Smooth muscle cell of the brain vasculature (primary cell): ENCODE measurements around the gene RNF7.
"Not testable (repeated sequence)": the region's sequence is repeated elsewhere in the genome, so short reads cannot be mapped to it uniquely, and the experiment has no call there.

Experiments used
- DNase-seq: peaks from one replicate; pipeline ENCODE4 v3.0.0-alpha.2; 2012; ENCODE audit warnings: low read depth, low spot score

Gene RNF7

DNA sequence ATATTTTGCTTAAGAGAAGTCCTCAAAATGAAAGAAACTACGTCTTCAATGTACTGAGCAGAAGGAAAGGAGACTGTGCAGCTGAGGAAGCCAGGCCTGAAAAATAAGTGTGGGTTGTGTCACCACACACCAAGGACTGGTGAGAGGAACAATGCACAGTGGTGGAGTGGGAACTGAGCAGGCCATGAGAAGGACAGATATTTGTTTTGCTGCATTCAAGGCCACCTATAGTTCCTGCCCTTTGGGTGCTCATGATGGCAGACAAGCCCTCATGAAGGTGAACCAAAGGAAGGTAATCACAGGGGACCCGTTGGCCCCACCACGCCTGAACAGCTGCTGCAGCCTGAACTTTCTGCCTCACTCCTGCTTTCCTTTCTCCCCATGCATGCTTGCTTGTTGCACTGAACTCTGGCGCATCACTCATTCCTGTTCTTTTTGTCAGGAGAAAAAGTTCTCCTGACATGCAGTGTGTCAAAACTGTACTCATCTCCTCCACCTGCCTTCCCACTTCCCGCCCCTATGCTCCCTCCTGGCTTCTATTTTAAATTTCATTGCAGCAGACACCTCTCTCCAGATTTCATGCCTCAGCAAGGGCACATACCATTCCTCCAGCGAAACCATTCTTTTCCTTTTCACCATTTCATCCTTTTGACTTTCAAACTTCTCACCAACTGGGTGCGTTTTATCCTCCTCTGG lies 2.2 kb upstream of the RNF7 start:
- no peak for DNase-seq

DNA sequence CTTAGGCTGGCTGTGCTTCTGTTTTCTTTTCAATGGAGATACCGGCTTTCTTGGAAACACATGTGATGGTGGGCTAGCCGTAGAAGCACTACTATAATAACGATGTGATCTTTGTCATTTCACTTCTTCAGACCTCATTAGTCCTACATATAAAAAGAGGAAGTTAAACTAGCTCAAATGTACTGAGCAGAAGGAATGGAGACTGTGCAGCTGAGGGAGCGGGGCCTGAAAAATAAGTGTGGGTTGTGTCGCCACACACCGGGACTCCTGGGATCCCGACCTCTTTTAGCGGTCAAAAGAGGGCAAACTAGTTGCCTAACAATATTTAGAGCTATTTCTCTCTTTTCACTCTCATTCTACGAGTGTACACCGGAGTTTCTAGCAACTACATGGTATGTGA lies 1.0 kb upstream of the RNF7 start:
- DNase-seq: no peak

DNA sequence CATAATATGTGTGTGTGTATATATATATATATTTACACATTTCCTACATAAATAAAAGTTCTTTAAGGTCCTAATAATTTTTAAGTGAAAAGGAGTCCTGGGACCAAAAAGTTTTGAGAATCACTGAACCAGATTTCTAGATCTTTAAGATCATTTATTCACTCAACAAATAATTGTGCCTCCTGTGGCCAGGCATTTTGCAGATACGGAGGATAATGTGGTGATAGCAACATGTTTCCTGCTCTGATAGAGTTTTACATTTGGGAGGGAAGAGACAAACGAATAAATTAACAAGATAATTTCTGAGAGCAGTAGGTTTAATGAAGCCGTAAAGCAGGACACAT lies 448 bp upstream of the RNF7 start:
- no peak for DNase-seq

DNA sequence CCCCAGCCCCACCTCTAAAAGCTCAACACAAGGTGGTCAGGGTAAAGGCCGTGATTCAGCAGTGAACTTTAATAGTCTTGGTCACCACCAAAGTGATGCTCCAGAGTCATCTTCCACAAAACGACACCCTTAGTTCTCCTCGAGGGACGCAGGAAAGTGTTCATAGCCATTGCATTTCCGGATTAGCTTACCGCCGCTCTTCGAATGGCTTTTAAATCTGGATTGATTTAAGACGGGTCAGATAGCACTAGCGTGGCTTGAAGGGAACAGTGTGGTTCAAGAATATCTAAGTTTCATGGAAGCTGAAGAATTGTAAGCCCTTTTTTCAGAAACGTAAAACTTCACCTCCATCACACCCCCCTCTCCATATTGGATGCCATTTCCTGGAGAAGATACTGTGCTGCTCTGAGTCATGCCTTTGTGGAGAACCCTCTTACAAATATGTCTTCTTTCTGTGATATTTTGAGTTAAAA lies 829 bp downstream of the RNF7 start:
- no peak for DNase-seq

DNA sequence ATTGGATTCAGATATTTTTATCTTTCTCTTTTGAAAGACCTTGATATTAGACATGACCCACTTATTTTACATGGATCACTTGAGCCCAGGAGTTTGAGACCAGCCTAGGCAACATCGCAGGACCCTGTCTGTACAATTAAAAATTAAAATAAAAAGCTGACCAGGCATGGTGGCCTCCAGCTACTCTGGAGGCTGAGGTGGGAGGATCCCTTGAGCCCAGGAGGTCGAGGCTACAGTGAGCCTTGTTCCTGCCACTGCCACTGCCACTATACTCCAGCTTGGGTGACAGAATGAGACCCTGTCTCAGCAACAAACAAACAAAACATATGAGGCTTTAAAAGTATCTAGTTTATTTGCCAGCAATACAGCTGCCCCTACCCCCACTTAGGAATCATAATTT lies 1.6 kb downstream of the RNF7 start:
- no peak for DNase-seq

DNA sequence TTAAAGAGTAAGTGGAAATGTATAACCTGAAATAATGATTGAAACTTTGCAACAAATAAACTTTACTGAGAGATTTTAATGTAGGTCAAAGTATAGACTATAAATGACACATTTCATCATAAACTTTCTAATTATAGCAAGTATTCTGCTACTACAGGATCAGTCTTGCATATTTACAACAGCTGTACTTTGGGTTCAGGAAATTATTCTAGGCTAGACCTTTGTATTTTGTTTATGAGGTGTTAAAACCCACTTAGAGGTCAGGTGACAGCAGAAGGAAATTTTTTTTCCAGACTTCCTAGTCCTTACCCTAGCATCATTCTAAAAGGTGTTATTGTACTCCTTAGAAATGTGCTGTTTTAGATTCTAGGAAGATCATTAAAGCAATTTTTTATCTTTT lies 2.3 kb downstream of the RNF7 start:
- no peak for DNase-seq

DNA sequence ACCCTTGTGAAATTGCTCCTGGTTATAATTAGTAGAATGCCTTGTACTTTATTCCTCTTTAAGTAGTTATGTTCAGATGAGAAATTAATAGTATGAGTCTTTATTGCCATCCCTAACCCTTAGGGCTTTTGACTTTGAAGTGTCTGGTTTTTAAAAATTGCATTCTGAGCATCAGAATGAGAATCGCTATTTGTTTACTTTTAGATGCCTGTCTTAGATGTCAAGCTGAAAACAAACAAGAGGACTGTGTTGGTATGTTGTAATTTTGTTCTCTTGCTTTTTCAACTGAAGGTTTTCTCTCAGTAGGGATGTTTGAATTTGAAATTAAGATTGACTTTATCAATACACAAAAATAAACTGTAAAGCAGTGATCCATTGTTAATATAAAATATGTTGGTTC lies 5.2 kb downstream of the RNF7 start:
- no peak for DNase-seq

DNA sequence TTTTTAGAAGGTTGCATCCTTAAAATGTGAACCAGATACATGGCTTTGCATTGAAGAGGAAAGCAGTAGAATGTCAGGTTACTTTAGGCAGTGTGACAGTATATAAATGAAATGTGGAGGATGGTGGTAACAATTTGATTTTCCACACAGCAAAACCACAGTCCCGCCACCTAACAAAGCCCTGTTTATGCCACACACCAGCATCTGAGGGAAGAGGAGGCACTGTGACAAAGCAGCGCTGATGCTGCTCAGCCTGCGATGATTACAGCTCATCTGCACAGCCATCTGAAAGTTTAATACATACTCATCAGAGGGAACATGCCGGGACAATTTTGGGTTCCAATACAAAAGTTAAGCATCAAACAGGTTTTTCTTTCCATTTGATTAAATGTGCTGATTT lies 8.9 kb downstream of the RNF7 start:
- DNase-seq: no peak

DNA sequence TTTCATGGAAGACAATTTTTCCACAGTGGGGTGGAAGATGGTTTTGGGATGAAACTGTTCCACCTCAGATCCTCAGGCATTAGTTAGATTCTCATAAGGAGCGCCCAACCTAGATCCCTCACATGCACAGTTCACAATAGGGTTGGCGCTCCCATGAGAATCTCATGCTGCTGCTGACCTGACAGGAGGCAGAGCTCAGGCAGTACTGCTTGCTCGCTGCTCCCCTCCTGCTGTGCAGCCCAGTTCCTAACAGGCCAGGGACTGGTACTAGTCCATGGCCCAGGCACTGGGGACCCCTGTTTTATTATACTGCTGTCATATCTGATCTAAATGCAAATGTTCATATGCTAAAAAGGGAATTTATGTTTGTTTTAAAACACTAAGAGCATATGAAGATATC lies 15.3 kb downstream of the RNF7 start:
- DNase-seq: no peak

DNA sequence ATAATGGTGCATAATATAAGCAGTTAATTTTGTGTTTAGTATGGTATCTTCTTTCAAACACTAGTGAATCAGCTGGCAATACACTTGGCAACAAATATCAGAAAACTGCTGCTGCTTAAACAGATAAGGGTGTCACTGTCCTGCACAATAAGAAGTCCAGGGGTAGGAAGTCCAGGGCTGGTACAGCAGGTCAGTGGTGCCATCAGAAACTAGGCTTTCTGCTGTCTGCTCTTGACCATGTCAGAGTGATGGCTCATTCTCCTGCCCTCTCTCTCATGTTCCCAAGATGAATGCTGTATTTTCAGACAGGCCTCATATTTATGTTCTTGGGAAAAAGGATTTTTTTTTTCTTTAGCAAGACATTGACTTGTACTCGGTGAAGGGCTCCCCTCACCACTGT lies 15.9 kb downstream of the RNF7 start:
- DNase-seq: no peak

DNA sequence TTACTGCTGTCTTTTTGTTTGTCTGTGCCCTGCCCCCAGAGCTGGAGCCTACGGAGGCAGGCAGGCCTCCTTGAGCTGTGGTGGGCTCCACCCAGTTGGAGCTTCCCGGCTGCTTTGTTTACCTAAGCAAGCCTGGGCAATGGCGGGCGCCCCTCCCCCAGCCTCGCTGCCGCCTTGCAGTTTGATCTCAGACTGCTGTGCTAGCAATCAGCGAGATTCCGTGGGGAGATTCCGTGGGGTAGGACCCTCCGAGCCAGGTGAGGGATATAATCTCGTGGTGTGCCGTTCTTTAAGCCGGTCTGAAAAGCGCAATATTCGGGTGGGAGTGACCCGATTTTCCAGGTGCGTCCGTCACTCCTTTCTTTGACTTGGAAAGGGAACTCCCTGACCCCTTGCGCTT lies 24.5 kb downstream of the RNF7 start:
- DNase-seq: not testable (repeated sequence)

DNA sequence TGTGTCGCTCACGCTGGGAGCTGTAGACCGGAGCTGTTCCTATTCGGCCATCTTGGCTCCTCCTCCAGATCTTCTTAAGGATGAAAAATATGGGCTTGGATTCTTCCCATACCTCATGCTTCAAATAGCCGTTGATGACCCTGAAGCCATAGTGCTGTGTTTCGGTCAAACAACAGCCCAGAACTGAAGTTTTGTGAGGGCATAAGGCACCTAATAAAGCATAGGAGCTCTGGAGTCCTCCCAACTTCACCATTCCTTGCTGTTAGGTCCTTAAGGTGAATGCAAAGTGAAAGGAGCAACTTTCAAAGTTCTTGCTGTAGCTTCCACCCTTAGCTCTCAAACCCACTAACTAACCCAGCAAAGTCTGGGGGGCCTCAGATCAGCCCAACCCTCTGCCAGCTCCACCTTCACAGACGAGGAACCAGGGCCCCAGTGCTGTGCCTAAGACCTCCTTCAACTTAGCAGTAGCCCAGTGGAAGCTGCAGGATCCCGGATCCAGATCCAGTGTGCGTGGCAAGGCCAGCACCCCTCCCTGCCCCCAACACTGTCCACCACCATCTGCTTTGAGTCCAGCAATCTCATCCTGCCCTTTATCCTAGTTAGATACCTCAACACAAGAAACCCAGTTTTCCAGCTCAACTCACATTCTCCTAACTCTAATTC lies 25.1 kb downstream of the RNF7 start, which contains the start of gene GRK7:
Gene GRK7, plus strand, starts transcription at position 321 of the 663 bp plus-strand sequence. CDS start 14,877 bp downstream, outside the sequence.
- DNase-seq: no peak

DNA sequence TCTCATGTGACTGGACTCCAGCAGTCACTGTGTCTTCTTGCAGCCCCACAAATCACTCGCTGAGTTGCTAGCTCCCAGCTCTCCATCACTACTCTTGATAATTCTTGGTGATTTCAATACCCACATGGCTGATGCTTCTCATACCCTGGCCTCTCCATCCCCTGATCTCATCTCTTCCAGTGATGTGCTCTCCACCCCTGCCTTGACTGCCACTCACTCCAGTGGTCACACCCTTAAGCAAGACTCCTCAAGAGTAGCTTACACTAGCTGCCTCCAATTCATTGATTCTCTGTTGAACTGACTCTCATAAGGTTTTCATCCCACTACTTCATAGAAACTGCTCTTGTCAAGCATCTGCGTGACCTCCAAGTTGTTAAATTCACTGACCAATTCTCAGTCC lies 25.9 kb downstream of the RNF7 start:
- DNase-seq: no peak

DNA sequence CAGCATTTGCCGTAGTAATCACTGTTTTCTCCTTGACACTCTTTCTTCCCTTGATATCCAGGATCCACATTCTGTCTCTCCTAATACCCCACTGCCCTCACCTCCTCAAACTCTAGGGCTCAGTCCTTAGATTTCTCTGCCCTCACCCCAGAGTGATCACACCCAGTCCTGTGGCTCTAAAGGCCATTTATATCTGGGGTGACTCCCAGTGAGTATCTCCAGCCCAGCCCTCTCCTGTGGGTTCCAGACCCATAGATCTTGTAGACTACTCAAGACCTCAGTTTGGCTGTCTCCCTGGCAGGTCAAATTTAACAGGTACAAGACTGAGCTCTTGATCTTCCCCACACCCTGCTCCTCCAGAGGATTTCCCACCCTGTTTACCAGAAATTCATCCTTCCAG lies 26.4 kb downstream of the RNF7 start:
- no peak for DNase-seq

DNA sequence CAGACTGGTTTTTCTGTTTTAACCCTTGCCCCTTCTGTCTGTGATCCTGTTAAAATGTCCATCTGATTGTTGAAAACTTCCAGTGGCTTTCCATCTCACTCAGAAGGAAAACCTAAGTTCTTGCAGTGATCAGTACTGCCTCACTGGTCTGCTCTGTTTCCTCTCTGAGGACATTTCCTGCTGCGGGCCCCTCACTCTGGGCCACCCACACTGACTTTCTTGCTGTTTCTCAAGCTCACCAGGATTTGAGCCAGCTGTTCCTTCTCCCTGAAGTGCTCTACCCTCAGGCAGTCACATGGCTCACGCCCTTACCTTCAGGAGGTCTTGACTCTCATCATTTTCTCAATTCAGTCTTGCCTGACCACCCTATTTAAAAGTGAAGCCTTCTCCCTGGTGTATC lies 26.9 kb downstream of the RNF7 start:
- no peak for DNase-seq

DNA sequence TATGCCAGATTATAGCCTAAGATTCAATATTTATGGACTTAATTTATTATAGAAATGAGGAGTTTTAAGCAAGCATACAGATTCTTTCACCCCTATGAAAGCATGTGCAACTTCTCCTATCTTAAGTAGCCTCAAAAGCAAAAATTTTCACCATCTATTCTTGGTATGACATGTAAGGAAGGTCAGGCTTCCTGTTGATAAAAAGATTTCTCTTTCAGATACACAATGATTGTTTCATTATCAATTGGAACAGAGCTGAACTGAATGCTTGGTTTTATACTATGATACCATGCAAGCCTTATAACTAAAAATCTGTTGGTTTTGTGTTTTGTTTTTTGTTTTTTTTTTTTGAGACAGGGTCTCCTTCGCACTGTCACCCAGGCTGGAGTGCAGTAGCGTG lies 29.0 kb downstream of the RNF7 start:
- no peak for DNase-seq

DNA sequence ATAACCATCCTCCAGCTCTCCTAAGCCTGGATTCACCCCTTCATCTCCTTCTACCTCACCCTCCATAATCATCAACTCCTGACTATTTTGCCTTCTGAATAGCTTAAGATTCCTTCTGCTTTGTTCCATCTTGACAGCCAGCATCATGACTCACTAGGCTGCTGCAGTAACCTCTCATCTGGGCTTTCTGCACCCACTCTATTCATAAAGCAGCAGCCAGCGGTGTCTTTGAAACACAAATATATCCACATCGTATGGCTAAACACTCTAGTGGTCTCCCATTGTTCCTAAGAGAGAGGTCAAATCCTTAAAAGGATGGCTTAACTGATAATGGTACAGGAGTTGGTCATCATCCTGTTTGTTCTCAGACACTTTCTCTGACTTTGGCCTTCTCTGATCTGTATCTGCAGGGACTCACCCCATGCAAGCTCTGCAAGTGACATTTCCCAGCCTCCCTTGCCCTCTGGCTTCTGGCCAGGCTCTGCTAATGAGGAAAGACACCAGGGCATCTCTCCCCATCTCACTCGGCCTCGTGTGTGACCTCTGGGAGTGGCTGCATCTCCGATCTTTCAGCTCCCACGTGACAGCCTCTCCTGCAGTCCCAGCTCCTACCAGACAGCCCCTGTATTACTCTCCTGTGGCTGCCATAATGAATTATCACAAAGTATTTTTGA lies 31.3 kb downstream of the RNF7 start:
- DNase-seq: no peak

DNA sequence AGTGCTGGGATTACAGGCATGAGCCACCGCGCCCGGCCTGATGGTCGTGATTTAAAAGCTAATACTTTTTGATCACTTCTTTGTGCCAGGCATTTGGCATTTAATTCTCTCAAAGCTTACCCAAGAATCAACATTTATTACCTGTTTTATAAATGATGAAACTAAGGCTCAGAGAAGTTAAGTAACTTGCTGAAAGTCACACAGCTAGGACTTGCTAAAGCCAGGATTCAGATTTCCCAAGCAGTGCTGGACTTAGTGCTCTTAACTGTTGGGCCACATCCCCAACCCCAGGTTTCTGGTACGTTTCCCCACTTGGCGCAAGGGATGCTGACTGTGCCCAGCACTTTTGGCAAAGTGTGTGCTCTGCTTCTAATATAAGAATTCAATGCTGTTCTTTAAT lies 35.6 kb downstream of the RNF7 start:
- DNase-seq: no peak

DNA sequence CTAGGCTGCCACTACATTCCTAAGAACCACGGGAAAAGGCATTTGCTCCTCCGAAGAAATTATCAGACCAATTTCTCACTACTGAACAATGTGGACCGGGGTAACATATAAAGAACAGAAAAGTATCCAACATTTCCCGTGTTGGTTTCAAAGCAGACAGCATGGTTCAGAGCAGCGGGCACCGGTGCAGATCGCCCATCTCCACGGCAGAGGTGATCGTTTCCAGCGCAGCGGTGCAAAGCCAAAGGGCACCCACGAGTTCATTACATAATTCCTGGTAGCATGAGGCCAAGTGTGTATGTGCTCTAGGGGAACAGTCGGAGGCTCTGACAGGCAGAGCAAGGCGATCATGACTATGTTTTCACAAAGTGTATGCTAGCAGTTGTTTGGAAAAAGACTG lies 38.3 kb downstream of the RNF7 start:
- DNase-seq: no peak

DNA sequence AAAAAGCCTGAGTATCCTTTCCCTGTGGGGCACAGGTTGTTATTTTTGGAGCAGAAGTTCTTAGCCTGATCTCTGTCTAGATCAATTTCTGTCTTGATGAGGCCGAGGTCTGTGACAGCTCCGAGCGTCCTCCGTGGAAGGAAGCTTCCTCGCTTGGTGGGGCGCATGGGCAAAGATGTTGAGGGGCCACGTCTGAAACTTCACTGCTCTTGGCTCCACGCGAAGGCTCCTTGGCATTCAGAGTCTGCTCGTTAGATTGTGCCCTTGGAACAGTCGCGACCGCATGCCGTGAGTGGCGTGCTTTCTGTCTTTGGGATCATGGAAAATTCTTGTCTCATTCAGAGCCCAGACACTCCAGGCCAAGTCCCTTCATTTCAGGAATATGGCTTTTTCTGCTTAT lies 38.8 kb downstream of the RNF7 start:
- DNase-seq: no peak

DNA sequence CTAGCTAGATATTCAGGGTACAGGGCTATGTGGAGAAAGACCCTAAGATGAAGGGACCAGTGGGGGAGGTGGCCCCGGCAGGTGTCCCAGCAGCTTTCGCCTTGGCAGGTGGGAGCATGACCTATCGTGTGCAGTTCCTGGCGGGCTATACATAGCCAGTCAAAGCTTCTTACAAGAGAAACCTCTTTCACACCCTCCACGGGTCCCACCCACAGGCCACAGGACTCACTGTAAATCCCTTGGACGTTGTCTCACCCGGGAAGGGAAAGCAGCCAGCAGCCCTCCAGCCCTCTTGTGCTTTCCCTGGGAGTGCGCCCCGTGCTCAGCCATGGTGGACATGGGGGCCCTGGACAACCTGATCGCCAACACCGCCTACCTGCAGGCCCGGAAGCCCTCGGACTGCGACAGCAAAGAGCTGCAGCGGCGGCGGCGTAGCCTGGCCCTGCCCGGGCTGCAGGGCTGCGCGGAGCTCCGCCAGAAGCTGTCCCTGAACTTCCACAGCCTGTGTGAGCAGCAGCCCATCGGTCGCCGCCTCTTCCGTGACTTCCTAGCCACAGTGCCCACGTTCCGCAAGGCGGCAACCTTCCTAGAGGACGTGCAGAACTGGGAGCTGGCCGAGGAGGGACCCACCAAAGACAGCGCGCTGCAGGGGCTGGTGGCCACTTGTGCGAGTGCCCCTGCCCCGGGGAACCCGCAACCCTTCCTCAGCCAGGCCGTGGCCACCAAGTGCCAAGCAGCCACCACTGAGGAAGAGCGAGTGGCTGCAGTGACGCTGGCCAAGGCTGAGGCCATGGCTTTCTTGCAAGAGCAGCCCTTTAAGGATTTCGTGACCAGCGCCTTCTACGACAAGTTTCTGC lies 40.1 kb downstream of the RNF7 start:
- no peak for DNase-seq

DNA sequence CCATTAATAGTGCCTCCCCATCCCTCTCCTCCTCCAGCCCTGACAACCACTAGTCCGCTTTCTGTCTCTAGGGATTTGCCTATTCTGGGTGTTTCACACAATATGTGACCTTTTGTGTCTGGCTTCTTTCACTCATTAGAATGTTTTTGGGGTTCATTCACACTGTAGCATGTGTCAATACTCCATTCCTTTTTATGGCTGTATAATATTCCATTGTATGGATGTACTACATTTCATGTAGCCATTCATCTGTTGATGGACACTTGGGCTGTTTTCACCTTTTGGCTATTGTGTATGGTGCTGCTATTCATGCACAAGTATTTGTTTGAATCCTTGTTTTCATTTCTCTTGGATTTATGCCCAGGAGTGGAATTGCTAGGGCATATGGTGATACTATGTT lies 41.6 kb downstream of the RNF7 start:
- no peak for DNase-seq
